GM19324 (cell line): ENCODE data around the gene ANKRD10.

ENCODE experiments used
- ATAC-seq: cut with Tn5 transposase; IDR thresholded peaks from one replicate; pipeline ENCODE4 v1.9.1; 2021; ENCODE audit warnings: mild to moderate bottlenecking, moderate library complexity; ENCODE audit not compliant: unreplicated experiment, low FRiP score

The ANKRD10 gene

GRCh38 chr13:110945928-110946570 is 31.2 kb upstream of the ANKRD10 start:
- no peak for ATAC-seq

- no peak for ATAC-seq
Observed at GRCh38 chr13:110944968-110945927, 30.4 kb upstream of the ANKRD10 start.

- no peak for ATAC-seq
Observed at GRCh38 chr13:110944121-110944967, 29.5 kb upstream of the ANKRD10 start.

- no peak for ATAC-seq
Observed at GRCh38 chr13:110942248-110942981, 27.5 kb upstream of the ANKRD10 start.

GRCh38 chr13:110938662-110939421 is 24.0 kb upstream of the ANKRD10 start:
- ATAC-seq, result no peak

GRCh38 chr13:110937511-110938285 is 22.8 kb upstream of the ANKRD10 start:
- no peak for ATAC-seq

GRCh38 chr13:110936519-110936918 is 21.6 kb upstream of the ANKRD10 start:
- ATAC-seq, result no peak

GRCh38 chr13:110932588-110932987 is 17.7 kb upstream of the ANKRD10 start:
- ATAC-seq, result no peak

GRCh38 chr13:110929104-110929777 is 14.4 kb upstream of the ANKRD10 start:
- no peak for ATAC-seq

GRCh38 chr13:110925023-110925612 is 10.2 kb upstream of the ANKRD10 start:
- no peak for ATAC-seq

- ATAC-seq, result no peak
Observed at GRCh38 chr13:110924639-110924934, 9.7 kb upstream of the ANKRD10 start.

- no peak for ATAC-seq
Observed at GRCh38 chr13:110923777-110924638, 9.1 kb upstream of the ANKRD10 start.

- ATAC-seq, result no peak
Observed at GRCh38 chr13:110923086-110923485, 8.2 kb upstream of the ANKRD10 start.

- no peak for ATAC-seq
Observed at GRCh38 chr13:110922506-110922905, 7.6 kb upstream of the ANKRD10 start.

- no peak for ATAC-seq
Observed at GRCh38 chr13:110921695-110922094, 6.8 kb upstream of the ANKRD10 start.

GRCh38 chr13:110921209-110921608 is 6.3 kb upstream of the ANKRD10 start:
- no peak for ATAC-seq

GRCh38 chr13:110920038-110920437 is 5.2 kb upstream of the ANKRD10 start:
- ATAC-seq, result no peak
